ENCODE data around the gene BLCAP.

BLCAP gene

GRCh38 chr20:37516811-37517750 is 10.6 kb downstream of the BLCAP start:
- no peak for DNase-seq (ENCODE audit: low read depth in 2 of 2, low spot score in 1 of 2)

DNA sequence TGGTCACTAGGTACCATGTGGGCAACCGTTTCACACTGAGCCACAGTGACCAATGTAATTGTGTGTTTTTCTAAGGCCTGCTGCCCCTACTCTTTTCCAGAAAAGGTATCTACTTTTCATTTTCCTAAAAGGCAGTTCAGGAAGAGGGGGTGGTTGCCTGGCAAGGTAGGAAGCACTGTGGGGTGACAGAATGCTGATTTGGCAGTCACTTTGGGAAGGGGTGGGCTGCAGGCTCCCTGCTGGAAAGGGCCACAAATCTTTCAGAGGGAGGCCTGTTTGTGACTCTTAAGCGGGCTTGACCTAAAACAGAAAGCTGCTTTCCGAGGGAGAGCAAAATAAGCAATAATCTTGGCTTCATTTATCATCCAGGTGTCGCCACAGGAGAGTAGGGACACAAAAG is 11.8 kb downstream of the BLCAP start:
- DNase-seq (ENCODE audit: low read depth in 2 of 2, low spot score in 1 of 2), result no peak

- DNase-seq (ENCODE audit: low read depth in 2 of 2, low spot score in 1 of 2), result no peak
Measured at GRCh38 chr20:37513779-37514359, 13.8 kb downstream of the BLCAP start.

DNA sequence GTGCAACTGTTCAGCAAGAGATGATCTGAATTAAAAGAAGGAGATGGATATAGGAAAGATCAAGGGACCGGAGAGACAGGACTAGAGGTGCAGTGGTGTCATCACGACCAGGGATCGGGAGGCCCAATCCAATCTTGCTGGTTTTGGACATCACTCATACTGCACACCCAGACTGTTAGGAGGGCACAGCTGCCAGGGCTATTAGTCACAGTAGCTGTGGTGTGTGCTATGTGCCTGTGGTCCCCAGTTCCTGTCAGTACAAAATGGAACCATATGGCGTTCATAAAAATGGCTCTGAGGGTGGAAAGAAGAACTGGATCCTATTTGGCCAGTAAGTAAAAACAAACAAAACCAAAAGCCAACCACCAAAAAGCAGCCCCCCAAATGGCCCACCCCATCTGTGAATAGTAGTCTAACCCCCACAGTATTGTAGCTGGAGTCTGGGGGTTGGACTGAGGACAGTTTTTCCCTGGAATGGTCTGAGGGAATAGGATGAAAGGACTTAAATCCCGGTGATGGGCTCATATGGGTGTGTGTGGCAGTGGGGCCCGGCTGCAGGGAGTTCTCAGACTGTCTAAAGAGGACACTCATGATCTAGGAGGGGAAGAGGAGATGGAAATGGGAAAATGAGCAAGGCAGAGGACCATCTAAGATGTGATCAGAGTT is 15.9 kb downstream of the BLCAP start:
- no peak for DNase-seq (ENCODE audit: low read depth in 2 of 2, low spot score in 1 of 2)

DNA sequence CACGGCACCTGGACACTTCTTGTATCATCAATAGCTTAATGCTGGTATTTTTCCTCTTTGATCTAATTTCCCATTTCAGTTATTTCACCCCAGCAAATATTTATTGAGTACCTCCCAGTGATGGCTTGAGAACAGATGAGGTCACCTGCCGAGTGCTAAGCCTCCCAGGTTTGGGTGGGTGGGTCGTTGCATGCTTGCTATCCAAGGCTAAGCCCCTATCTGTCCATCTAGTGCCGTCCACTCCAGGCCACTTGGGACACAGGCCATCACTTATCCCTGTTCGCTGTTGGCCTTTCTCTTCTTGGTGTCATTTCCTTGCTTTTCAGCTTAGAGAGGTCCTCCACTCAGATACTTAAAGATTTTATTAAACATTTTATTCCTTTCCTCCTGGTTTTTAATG is 17.4 kb downstream of the BLCAP start:
- no peak for DNase-seq (ENCODE audit: low read depth in 2 of 2, low spot score in 1 of 2)

DNA sequence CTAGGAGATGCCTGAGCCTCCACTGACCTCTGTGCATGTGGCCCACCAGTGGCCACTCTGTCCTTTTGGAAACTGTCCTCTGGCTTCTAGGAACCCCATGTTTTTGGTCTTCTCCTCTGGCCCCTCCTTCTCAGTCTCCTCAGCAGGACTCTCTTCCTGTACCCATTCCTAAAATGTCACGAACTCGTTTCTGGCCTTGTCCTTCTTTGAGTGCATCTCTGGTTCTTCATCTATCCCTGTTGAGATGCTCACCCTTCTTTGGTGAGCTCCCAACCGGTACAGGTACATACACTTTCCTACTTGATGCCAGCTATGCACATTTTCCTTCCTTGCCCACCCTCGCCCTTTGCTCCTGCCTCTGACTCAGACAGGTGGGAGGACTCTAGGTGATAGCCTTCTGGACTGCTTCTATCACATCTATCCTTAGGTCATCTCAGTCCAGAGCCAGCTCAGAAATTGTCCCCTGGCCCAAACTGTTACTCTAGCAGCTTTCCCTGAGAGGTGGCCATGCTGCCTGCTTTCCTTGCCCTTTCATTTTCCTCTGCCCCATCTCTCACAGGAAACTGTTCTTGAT is 21.4 kb downstream of the BLCAP start:
- no peak for DNase-seq (ENCODE audit: low read depth in 2 of 2, low spot score in 1 of 2)

DNA sequence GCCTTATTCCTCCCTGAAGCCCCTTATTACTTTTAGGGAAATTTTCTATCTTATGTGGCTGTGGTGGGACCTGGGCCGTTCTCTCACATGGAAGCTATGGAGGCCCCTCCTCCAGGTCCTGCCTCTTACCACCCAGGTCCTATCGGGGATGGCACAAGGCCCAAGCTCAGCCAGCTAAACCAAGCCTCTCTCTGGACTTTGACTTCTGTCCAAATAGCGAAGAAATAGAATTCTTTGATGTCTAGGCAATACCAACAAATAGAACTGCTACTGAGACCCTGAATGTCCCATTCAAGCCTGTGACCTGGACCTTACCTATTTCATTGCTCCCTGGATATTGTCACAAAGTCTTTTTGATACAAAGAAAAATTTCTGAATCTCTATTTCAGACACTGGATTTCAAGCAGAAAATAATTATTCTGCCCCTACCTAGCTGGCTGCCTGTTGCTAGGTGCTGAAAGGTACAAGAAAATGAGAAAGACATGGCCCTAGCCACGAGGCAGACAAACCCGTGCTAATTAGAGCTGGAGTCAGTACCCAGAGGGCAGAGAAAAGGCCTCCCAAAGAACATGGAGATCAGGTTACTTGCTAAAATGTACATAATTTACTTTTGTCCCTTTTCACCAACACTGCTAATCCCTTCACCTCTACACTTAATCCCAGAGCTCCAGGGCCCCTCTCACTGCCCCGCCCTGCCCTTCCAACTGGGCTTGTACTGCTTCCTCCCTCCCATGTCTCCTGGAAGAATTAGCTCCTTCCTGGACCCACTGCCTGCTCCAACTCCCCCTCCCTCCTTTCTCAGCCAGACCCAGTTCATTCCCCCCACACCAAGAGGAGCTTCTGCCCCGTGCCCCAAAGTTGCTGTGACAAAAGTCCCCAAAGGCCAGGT is 22.2 kb downstream of the BLCAP start:
- no peak for DNase-seq (ENCODE audit: low read depth in 2 of 2, low spot score in 1 of 2)

GRCh38 chr20:37504404-37505096 is 23.1 kb downstream of the BLCAP start:
- no peak for DNase-seq (ENCODE audit: low read depth in 2 of 2, low spot score in 1 of 2)

DNA sequence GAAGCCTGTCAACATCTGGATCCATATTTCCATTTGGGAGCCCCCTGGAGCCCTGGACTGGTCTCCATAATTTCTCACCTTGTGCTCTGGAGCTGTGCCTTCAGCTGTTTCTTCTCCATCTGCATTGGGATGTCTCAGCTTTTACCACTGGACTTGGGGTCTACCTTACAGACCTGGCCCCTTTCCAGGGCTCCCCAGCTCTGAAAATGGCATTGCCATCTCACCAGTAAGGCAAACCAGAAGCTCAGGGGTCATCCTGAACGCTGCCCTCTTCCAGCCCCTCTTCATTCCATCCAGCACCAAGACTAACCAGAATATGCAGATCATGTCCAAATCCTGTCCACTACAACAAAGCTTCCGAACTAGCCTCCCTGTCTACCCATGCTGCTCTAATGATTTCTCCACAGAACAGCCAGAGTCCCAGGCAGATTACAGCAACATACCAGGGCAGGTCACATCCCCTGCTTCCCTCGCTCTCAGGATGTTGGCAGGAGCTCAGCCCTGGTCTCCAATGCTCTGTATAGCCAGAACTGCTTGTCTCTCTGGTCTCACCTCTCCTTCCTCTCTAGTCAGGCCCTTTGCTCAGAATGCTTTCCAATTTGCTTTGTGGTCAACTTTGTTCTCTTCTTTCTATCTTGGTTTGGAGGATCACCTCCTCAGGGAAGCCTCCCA is 24.3 kb downstream of the BLCAP start:
- no peak for DNase-seq (ENCODE audit: low read depth in 2 of 2, low spot score in 1 of 2)

DNA sequence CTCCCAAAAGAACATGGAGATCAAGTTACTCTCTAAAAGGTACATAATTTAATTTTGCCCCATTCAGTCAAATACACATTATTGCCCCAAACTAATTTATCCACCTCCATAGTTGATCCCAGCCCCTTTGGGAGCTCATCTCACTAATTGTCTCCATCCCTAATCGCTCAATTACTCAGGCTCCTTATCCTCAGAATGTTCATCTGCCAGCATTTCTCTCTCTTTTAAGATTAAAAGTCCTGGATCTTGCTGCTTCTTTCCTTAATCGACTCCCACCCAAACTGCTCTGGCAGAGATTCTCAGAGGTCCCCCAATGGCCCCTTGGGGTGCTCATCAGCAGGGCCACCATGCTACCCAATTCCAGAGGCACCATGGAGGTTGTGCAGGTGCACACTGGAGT is 25.0 kb downstream of the BLCAP start:
- no peak for DNase-seq (ENCODE audit: low read depth in 2 of 2, low spot score in 1 of 2)

- no peak for DNase-seq (ENCODE audit: low read depth in 2 of 2, low spot score in 1 of 2)
Measured at GRCh38 chr20:37501940-37502339, 25.7 kb downstream of the BLCAP start.

GRCh38 chr20:37500311-37500710 is 27.4 kb downstream of the BLCAP start:
- DNase-seq (ENCODE audit: low read depth in 2 of 2, low spot score in 1 of 2), result no peak

- DNase-seq (ENCODE audit: low read depth in 2 of 2, low spot score in 1 of 2), result no peak
Measured at GRCh38 chr20:37498066-37498665, 29.5 kb downstream of the BLCAP start.

DNA sequence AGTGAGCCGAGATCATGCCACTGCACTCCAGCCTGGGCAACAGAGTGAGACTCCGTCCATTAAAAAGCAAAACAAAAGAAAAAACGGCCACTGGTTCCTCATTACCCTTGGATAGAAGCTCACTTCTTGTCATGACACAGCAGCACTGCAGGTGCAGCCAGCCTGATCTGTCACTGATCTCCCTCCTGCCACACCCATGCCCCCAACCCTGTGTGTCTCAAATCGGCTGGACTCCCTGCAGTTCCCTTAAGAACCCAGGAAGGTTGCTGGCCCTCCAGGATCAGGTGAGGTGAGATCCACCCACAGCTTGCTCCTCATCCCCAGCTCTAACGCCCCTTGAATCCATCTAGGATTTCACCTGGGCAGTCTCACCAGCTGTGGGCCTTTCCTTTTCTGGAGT is 32.9 kb downstream of the BLCAP start:
- no peak for DNase-seq (ENCODE audit: low read depth in 2 of 2, low spot score in 1 of 2)

- DNase-seq (ENCODE audit: low read depth in 2 of 2, low spot score in 1 of 2), result no peak
Measured at GRCh38 chr20:37494301-37494700, 33.4 kb downstream of the BLCAP start.

- DNase-seq (ENCODE audit: low read depth in 2 of 2, low spot score in 1 of 2), result no peak
Measured at GRCh38 chr20:37492945-37493344, 34.7 kb downstream of the BLCAP start.

- DNase-seq (ENCODE audit: low read depth in 2 of 2, low spot score in 1 of 2), result no peak
Measured at GRCh38 chr20:37492096-37492625, 35.5 kb downstream of the BLCAP start.

DNA sequence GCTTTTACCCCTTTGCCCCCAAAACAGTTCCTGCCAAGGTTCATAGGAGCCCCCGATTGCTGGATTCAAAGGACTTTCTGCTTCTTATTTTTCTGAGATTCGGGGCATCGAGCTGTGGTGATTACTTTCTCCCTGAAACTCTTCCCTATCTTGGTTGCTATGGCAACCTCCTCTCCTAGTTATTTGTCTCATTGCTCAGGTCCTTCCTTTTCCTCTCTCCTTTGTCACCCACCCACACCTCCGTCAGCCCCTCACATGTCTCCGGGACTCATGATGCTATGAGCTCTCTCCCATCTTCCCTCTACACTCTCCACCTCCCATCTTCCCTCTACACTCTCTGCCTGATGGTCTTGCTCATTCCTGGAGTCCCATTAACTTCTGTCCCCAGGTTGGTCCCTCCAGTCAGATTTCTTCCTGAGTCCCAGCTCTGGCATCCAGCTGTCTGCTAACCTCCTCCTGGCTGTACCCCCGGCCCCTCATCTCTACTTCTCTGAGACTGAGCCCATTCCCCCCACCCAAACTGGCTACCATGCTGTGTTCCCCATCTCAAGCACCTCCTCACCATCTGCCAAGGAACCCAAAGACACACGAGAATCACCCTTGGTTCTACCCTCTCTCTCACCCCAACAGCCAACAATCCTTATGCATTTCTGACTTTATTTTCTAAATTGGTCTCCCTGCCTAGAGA is 36.9 kb downstream of the BLCAP start:
- no peak for DNase-seq (ENCODE audit: low read depth in 2 of 2, low spot score in 1 of 2)

Data from stimulated activated CD8-positive, alpha-beta memory T cell treated with anti-CD3 and anti-CD28 coated beads, Interleukin-4, amount 100 ng/mL, for 4 hours (primary cell).